MM.1S (cell line): ENCODE measurements around the gene RHOT2.

Experiments used
- DNase-seq: peaks from one replicate; pipeline ENCODE4 v3.0.0-alpha.2; 2015
- H2AFZ ChIP-seq: fragments of 300-600 bp; sonication (generic); 2 replicates; pipeline ENCODE4 v1.6.0; 2016; ENCODE audit warnings: antibody characterized with exemption, low read length
- H3F3A ChIP-seq: fragments of 300-600 bp; sonication (generic); 2 replicates; pipeline ENCODE4 v1.6.1; 2016; ENCODE audit warnings: mild to moderate bottlenecking, antibody characterized with exemption, low read length, moderate library complexity, mixed read lengths; ENCODE audit not compliant: insufficient read depth
- H3K27ac ChIP-seq: fragments of 300-600 bp; sonication (generic); 2 replicates; pipeline ENCODE4 v1.5.1; 2016; ENCODE audit warnings: mild to moderate bottlenecking, low read length
- H3K27me3 ChIP-seq: fragments of 300-600 bp; sonication (generic); replicated peaks from 2 replicates; pipeline ENCODE4 v1.6.0; 2016; ENCODE audit warnings: low read length; ENCODE audit not compliant: insufficient read depth
- H3K36me3 ChIP-seq: fragments of 300-600 bp; sonication (generic); replicated peaks from 2 replicates; pipeline ENCODE4 v1.6.1; 2016; ENCODE audit warnings: mild to moderate bottlenecking, low read length, mixed read lengths; ENCODE audit not compliant: insufficient read depth
- H3K4me1 ChIP-seq: fragments of 300-600 bp; sonication (generic); 2 replicates; pipeline ENCODE4 v1.6.1; 2016; ENCODE audit warnings: low read length, mixed read lengths
- H3K4me2 ChIP-seq: fragments of 300-600 bp; sonication (generic); 2 replicates; pipeline ENCODE4 v1.6.0; 2016; ENCODE audit warnings: low read depth, low read length
- H3K4me3 ChIP-seq: fragments of 300-600 bp; sonication (generic); 2 replicates; pipeline ENCODE4 v1.5.1; 2016; ENCODE audit warnings: low read length, mixed read lengths
- H3K79me2 ChIP-seq: fragments of 300-600 bp; sonication (generic); 2 replicates; pipeline ENCODE4 v1.6.1; 2016; ENCODE audit warnings: mixed run types, low read length, mixed read lengths
- H3K9ac ChIP-seq: fragments of 300-600 bp; sonication (generic); 2 replicates; pipeline ENCODE4 v1.6.1; 2016; ENCODE audit warnings: low read length, mixed read lengths
- H3K9me2 ChIP-seq: fragments of 300-600 bp; sonication (generic); replicated peaks from 2 replicates; pipeline ENCODE4 v1.6.1; 2016; ENCODE audit warnings: mild to moderate bottlenecking, low read length, mixed read lengths; ENCODE audit not compliant: insufficient read depth
- H3K9me3 ChIP-seq: fragments of 300-600 bp; sonication (generic); replicated peaks from 2 replicates; pipeline ENCODE4 v1.6.1; 2016; ENCODE audit warnings: mild to moderate bottlenecking, low read length, mixed read lengths; ENCODE audit not compliant: insufficient read depth
- H4K20me1 ChIP-seq: fragments of 300-600 bp; sonication (generic); 2 replicates; pipeline ENCODE4 v1.6.1; 2016; ENCODE audit warnings: mild to moderate bottlenecking, low read length, moderate library complexity, mixed read lengths; ENCODE audit not compliant: insufficient read depth
- EZH2 ChIP-seq: fragments of 300-600 bp; sonication (generic); optimal IDR thresholded peaks from 2 replicates; pipeline ENCODE3; 2017; ENCODE audit warnings: low read depth, mild to moderate bottlenecking, antibody characterized with exemption, low read length, mixed read lengths
- EZH2phosphoT487 ChIP-seq: fragments of 300-600 bp; sonication (generic); IDR thresholded peaks from 2 replicates; pipeline ENCODE4 v1.6.1; 2018; ENCODE audit warnings: antibody characterized with exemption, low read length
- TF ChIP-seq, protein P1 (sequence below): fragments of 300-600 bp; sonication (generic); IDR thresholded peaks from 2 replicates; pipeline ENCODE4 v1.5.1; 2016; ENCODE audit warnings: antibody characterized with exemption, low read length, mixed read lengths

Gene RHOT2

DNA sequence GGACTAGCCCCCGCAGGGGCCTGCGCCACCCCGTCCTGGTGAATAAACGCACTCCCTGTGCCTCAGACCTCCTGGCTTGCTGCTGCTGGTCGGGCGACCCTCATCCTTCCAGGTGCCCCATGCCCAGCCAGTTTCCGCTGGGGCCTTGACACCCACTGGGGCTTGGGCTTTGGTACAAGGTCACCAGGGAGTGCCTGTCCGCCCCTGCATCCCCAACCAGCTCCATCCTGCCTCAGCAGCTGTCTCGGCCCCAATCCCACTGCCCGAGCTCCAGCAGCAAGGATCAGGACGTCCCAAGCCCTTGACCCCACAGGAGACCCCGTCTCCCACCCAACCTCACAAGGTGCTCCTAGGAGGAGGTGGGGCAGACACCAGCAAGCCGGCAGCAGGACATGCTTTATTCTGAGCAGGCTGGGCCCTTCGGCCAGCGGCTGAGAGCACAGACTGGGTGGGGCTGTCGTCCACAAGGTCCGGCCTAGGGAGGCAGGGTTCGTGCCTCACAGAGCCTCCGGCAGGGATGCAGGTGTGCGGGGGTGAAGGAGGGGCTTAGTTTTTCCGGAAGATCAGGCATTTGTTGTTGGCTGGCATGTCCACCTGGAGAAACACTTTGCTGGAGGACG, 33.8 kb upstream of the RHOT2 start:
- no peak overlapping the region for H3K27ac ChIP-seq
- no peaks in the 10 kb centered on the region for H3K9me3 ChIP-seq
- no peaks in the 10 kb centered on the region for H3K9me2 ChIP-seq
- no peaks in the 10 kb centered on the region for H3K27me3 ChIP-seq
- TF ChIP-seq, protein P1, sequence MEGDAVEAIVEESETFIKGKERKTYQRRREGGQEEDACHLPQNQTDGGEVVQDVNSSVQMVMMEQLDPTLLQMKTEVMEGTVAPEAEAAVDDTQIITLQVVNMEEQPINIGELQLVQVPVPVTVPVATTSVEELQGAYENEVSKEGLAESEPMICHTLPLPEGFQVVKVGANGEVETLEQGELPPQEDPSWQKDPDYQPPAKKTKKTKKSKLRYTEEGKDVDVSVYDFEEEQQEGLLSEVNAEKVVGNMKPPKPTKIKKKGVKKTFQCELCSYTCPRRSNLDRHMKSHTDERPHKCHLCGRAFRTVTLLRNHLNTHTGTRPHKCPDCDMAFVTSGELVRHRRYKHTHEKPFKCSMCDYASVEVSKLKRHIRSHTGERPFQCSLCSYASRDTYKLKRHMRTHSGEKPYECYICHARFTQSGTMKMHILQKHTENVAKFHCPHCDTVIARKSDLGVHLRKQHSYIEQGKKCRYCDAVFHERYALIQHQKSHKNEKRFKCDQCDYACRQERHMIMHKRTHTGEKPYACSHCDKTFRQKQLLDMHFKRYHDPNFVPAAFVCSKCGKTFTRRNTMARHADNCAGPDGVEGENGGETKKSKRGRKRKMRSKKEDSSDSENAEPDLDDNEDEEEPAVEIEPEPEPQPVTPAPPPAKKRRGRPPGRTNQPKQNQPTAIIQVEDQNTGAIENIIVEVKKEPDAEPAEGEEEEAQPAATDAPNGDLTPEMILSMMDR, result no peak
- no peak for TF ChIP-seq EZH2phosphoT487
- TF ChIP-seq EZH2, result no peak
- no peak overlapping the region for H3K4me3 ChIP-seq
- H4K20me1 ChIP-seq, result no peaks in the 10 kb centered on the region
- H3K9ac ChIP-seq, result no peak overlapping the region
- H3K79me2 ChIP-seq, result peaks cover 16% of the 10 kb centered on the region
- DNase-seq, result no peak
- H3K4me2 ChIP-seq, result no peak overlapping the region
- no peaks in the 10 kb centered on the region for H3K36me3 ChIP-seq
- peaks cover 3% of the 10 kb centered on the region; the same call in 1 of the 2 replicates for H3F3A ChIP-seq
- no peak overlapping the region for H2AFZ ChIP-seq
- H3K4me1 ChIP-seq, result 0 out of 2 replicates have a peak, but pooled peaks cover 6% of the 10 kb centered on the region

DNA sequence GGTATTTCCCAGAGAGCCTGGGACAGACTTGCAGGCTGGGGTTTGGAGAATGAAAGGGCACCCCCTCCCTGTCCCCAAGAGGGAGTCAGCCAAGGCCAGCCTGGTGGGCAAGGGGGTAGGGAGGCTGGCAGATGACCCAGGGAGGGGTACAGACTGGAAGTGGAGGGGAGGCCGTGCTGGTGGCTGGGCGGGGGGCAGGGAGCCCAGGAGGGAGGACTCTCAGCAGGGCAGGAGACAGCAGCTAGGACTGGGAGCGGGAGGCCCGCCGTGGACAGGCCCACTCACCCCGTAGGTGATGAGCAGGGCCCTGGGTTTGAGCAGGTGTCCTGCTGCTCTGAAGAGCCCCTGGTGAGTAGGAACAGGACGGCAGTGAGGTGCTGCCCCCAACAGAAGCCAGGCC, 32.9 kb upstream of the RHOT2 start:
- Histone ChIP-seq H3K4me1 (0 out of 2 replicates have a peak, but pooled peaks cover 11% of the 10 kb centered on the region), H3K27me3 (no peaks in the 10 kb centered on the region), H3K9me3 (no peaks in the 10 kb centered on the region), H3K9me2 (no peaks in the 10 kb centered on the region), H3K9ac (peak overlapping the region; percentile 85; the same call in 1 of the 2 replicates), H3F3A (peaks cover 6% of the 10 kb centered on the region), H4K20me1 (no peaks in the 10 kb centered on the region), H3K4me2 (peak overlapping the region; percentile 99; the same call in 1 of the 2 replicates), H3K79me2 (peaks cover 16% of the 10 kb centered on the region), H3K4me3 (peak overlapping the region; percentile 95), H3K27ac (no peak overlapping the region), H2AFZ (no peak overlapping the region), H3K36me3 (no peaks in the 10 kb centered on the region)
- TF ChIP-seq EZH2 (no peak), EZH2phosphoT487 (no peak)
- TF ChIP-seq, protein P1, result no peak
- no peak for DNase-seq

DNA sequence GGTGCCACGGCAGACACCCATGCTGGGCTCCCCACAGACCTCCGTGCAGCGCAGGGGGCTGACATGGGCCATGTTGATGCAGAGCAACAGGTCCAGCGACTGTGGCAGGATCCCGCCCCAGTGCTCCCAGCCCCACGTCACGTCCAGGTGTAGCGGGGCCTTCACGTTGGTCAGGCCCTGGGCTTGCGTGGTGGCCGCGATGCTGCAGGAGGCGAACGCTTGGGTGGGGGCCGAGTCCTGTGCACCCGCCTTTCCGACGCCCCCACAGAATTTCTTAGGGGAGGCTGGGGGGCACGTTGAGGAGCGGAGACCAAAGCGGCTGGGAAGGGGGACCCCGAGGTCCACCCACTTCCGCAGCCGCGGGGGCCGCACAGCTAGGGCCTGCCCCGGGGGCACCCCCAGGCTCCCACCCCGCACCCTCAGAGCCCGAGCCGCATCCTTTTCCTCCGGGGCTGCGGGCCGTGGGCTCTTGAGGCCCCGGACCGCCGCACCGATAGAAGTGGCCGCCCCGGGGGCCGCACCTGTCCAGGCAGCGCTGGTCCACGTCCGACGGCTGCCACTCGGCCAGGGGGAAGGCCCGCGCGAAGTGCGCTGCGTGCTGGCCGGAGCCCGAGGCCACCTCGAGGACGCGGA, 32.2 kb upstream of the RHOT2 start:
- Histone ChIP-seq H3K9me3 (no peaks in the 10 kb centered on the region), H4K20me1 (no peaks in the 10 kb centered on the region), H3K27me3 (no peaks in the 10 kb centered on the region), H3K79me2 (peaks cover 16% of the 10 kb centered on the region), H3K4me3 (peak overlapping the region; percentile 95), H3K9ac (peak overlapping the region; percentile 85), H3K4me1 (0 out of 2 replicates have a peak, but pooled peaks cover 11% of the 10 kb centered on the region), H3K36me3 (no peaks in the 10 kb centered on the region), H2AFZ (peak overlapping the region; percentile 73), H3F3A (peaks cover 11% of the 10 kb centered on the region), H3K27ac (peak overlapping the region; percentile 92; the same call in 1 of the 2 replicates), H3K4me2 (peak overlapping the region; percentile 99), H3K9me2 (no peaks in the 10 kb centered on the region)
- TF ChIP-seq, protein P1, result no peak
- TF ChIP-seq EZH2, result no peak
- TF ChIP-seq EZH2phosphoT487, result no peak
- no peak for DNase-seq
